NCI-H1092 (cell line): Measurements from ENCODE around the gene MYCBPAP.

Experiments
- DNase-seq: peaks from one replicate; lab custom pipeline; 2025; lab: John Stamatoyannopoulos, UW

MYCBPAP gene

DNA sequence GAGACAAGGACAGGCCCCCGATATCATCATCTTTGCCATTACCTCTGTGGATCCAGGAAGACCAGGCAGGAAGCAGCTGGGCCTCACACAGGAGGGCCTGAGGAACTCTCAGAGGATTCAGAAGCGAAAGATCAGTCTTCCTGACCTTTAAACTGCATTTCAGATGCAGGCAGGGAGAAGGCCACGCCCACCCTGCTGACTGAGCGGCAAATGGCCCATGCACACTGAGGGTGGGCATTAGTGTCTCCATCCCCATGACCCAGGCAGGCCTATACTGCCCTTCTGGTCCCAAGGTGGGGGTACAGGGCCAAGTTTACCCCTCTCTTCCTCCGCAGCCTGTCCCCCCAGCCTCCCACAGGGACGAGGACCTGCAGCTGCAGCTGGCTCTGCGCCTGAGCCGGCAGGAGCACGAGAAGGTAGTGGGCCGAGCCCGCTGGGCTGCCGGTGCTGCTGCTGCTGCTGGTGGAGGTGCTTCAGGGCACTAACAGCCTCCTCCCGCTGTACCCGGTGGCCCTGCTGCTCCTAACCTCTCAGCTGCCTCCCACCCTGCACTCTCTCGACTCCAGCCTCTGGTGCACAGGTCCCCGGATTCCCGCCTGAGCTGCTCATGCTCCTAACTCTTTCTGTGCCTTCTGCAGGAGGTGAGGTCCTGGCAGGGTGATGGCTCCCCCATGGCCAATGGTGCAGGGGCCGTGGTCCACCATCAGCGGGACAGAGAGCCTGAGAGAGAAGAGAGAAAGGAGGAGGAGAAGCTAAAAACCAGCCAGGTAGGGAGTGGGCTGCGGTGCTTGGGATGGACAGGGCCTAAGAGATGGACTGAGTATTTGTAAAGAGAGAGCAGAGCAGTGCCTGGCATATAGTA lies 30.5 kb downstream of the MYCBPAP start:
- DNase-seq = no peak

DNA sequence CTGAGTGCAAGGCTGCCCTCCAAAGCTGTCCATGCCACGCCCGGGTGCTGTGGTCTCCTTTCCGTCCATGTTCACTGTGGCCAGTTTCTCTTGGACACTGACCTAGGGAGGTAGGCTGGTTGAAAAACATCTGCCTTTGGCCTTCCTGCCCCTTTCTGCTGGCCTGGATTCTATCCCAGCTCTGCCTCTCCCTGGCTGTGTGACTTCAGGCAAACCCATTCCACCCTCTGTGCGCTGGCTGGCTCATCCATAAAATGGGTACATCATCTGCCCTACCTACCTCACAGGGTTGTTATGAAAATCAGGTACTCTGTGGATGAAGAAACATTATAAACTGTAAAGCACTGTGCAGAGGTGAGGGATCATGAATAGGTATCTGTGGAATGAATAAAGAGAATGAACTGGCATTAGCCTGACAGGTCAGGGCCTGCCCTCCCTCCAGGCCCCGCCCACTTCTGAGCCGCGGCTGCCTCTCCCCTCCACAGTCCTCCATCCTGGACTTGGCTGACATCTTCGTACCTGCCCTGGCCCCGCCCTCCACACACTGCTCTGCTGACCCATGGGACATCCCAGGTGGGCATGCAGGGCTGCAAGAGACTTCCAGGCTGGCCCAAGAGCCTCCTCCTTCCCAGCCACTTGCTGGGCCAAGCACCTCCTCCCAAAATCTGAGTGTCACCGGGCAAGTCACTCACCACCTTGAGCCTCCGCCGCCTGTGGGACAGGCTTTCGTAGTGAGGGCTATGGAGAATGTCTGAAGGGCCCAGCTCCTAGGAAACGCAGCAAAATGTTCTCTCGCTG lies 31.7 kb downstream of the MYCBPAP start:
- no peak for DNase-seq

DNA sequence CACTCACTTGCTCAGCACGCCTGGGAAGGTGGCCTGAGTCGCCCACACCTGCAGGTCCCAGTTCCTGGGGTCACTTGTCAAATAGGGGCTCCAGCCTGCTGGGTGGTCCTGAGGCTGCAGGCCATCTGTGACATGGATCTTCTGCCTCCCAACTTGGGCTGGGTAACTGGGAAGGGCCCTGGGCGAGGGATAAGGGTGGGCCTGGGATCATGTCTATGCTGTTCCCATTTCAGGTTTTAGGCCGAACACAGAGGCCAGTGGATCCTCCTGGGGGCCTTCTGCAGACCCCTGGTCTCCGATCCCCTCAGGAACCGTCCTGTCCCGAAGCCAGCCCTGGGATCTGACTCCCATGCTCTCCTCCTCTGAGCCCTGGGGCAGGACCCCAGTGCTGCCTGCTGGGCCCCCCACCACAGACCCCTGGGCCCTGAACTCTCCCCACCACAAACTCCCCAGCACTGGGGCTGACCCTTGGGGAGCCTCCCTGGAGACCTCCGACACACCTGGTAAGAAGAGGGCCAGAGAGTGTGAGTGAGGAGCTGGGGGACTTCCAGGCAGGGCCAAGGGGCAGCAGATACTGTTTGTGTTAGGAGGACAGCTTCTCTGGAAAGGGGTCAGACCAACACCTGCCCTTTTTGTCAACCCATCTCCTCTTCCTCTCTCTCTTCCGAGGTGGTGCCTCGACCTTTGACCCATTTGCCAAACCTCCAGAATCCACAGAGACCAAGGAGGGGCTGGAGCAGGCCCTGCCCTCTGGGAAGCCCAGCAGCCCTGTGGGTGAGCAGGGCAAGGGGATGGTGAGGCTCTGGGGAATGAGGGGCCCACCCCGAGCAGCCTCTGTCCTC lies 32.5 kb downstream of the MYCBPAP start:
- DNase-seq = no peak

DNA sequence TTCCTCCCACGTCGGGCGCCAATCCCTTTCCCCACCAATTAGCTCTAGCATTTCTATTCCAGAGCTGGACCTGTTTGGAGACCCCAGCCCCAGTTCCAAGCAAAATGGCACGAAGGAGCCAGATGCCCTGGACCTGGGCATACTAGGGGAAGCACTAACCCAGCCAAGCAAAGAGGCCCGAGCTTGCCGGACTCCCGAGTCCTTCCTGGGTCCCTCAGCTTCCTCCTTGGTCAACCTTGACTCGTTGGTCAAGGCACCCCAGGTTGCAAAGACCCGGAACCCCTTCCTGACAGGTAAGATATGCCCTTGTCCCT lies 33.1 kb downstream of the MYCBPAP start:
- DNase-seq = no peak

DNA sequence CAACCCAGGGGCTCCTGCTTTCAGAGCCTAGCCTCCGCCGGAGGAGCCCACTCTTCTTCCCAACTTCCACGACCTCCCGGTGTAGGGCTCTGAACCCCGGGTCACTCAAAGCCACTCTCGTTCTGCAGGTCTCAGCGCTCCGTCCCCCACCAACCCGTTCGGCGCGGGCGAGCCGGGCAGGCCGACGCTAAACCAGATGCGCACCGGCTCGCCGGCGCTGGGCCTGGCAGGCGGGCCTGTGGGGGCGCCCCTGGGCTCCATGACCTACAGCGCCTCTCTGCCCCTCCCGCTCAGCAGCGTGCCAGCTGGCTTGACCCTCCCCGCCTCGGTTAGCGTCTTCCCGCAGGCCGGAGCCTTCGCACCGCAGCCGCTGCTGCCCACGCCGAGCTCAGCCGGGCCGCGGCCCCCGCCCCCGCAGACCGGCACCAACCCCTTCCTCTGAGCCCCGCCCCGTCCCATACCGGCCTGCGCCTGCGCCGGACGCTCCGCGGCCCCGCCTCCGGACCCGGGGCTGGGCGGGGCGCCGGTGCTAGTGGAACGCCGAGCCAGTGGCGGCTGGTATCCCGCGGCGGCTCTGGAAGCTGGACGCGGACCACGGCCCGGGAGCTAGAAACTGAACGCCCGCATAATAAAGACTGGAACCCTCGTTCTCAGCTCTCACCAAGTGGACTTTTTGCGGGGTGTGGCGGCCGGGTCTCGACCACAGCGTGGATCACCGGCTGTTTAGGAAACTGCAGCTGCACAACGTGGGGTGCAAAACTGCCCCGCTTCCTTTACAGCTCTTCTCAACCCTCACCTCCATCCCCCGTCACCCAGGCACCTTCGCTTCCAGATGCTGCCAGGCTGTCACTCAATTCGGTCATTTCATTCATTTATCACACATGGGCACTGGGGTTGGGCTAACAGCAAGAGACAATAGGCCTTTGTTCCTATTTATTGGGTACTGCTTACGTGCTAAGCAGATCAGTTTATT lies 33.8 kb downstream of the MYCBPAP start:
- peak; percentile 45 for DNase-seq

DNA sequence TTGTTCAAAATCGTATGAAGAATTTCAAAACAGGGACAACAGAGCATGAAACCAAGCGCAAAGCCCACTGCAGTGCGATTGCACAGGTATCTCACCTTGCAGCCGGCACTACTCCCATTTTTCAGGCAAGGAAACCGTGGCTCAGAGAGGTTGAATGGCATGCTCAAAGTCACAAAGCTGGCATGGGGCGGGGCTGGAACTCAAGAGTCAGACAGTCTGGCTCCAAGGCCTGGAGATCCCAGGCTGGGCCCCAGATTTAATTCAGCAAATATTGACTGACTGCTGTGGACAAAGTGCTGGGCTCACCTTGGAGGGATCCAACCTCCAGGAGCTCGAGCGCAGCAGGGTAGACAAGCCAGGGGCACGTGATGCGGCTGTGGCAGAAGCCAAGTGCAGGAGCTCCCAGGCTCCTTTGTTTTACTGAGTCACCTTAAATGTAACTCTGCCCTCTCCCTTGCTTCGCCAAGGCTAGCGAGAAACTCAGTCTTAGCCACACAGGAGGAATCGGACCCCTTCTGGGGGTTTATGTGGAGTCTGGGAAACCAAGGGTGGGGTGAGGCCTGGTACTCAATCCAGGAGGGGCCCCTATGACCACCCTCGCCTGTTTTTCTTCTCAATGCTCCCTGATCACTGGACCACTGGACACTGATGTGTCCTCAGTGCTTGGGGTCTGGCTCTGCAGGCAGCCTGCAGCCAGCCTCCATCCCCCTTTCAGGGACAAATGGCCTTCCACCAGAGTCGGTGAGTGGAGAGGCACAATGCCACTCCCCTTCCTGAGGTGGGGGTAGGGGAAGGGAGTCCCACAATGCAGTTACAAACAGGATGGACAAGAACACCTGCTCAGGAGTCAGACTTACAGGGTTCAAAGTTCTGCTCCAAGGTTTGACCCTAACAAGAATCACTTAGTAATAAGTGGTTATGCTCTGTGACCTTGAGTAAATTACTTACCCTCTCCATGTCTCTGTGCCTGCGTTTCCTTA lies 34.8 kb downstream of the MYCBPAP start:
- no peak for DNase-seq

DNA sequence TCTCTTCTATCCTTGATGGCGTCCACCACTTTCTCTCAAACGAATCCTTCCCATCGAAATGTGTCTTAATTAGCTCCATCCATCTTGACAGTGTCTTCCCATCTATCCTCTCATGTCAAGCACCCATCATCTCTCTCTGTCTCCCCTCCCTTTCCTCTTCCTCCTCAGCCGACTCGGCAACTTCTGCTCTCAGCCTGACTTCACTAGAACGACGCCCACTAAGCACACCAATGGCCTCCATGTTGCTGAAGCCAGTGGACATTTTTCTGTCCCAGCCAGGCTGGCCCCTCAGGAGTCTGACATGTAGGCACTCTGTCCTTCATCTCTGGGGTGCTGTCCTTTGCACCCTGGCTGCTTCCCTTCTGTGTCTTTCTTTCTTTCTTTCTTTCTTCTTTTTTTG lies 36.3 kb downstream of the MYCBPAP start:
- no peak for DNase-seq

DNA sequence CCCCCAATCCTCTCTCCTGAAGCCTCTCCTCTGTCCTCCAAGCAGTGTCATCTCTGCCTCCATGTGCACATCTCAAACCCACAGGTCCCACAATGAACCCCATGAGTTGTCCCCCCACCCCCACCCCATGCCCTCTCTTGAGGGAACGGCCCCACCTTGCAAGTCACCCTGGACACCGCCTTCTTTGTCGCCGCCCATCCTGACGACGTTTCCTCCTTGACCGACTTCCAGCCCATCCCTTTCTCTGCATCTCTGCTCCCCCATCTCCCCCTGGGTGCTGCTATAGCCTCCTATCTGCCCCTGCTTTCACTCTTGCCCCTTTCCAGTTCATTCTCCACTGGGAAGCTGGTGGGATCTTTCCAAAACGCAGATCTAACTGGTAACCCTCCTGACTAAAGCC lies 37.1 kb downstream of the MYCBPAP start:
- no peak for DNase-seq

DNA sequence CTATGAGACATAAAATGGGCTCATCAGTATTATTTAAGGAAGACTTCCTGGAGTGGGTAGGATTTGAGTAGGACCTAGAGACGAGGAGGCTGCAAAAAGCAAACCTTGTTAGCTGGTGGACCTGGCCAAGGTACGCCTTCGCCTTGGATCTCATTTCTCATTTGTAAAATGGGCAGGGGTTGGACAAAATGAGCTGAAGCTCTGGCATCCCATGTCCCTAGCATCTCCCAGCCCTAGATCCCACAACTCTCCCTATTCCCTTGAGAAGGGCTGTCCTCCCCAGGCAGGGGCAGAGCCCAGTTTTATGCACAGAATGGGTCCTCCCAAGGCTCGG lies 38.4 kb downstream of the MYCBPAP start:
- DNase-seq = no peak

DNA sequence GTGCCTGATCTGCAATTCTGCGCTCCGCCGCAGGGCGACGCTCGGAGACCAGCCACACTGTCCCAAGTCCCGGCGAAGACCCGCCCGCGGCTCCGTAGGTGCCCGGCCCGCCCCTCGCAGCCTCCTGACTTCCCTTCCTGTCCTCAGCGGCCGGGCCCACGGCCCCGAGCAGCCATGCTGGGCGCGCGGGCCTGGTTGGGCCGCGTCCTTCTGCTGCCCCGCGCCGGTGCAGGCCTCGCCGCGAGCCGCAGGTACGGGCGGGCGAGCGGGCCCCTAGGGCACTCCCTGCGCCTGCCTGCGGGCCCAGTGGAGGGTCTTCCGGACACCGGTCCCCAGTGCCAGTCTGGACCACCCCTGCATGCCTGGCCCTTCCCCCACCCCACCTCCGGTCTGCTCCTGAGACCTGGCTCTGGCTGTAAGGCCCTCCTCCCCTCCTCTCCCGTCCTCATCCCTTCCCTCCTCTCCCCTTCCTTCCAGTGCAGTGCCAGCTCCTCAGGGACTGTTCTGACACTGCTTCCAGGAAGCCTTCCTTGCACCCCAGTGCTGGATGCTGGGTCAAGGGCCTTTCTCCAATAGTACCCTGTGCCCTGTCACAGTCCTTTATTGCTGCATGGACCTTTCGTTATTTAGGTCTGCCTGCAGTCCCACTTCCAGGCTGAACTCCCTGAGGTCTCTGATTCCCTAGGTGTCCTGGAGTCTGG lies 38.9 kb downstream of the MYCBPAP start, which contains the start of gene SPATA20:
Gene SPATA20 (plus strand): TSS at position 140 of the 701 bp plus-strand sequence. CDS start 35 bp downstream, at position 175.
- peak; percentile 70 for DNase-seq

DNA sequence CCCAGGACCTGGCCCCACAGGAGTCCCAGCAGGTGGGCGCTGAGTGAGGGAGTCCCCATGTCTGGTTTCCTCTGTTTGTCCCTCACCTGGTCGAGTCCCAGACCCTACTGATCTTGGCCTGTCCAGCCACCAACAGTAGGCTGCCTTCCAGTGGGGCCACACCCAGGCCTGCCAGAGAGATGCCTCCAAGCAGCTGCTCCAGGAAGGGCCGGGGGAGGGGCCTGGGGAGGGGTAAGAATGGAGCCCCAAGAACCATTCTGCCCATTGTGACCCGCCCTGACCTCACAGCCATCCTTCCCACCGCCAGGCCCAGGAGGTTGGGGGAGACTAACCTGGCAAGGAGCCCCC lies 39.5 kb downstream of the MYCBPAP start:
- DNase-seq = no peak

DNA sequence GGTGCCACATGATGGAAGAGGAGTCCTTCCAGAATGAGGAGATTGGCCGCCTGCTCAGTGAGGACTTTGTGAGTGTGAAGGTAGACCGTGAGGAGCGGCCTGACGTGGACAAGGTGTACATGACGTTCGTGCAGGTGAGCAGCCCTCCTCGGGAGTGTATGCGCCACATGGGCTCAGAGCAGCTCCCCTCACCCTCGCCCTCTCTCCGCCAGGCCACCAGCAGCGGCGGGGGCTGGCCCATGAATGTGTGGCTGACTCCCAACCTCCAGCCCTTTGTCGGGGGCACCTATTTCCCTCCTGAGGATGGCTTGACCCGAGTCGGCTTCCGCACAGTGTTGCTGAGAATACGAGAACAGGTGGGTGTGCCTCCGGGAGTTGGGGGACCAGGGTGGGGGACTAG lies 40.6 kb downstream of the MYCBPAP start:
- DNase-seq = no peak

DNA sequence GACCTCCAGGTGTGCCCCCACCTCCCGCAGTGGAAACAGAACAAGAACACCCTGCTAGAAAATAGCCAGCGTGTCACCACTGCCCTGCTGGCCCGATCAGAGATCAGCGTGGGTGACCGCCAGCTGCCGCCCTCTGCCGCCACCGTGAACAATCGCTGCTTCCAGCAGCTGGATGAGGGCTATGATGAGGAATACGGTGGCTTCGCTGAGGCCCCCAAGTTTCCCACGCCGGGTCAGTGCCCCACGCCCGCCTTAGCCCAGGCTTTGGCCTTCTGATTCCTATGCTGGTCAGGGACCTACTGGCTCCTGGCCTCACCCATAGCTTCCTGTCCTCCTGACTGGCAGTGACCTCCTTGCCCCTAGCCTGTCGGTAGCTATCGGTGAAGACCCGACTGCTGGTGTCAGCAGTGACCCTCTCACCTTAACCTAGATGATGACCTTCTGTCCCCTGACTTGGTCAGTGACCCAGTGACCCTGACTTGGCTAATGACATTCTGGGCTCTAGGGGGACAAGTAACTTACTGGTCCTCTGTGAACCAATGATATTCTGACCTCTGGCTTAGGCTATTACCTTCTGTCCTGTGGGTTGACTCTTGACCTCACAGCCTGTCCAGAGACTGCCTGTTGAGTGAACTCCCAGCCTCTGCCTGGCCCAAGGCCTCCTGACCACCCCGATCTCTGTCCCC lies 41.2 kb downstream of the MYCBPAP start:
- no peak for DNase-seq

DNA sequence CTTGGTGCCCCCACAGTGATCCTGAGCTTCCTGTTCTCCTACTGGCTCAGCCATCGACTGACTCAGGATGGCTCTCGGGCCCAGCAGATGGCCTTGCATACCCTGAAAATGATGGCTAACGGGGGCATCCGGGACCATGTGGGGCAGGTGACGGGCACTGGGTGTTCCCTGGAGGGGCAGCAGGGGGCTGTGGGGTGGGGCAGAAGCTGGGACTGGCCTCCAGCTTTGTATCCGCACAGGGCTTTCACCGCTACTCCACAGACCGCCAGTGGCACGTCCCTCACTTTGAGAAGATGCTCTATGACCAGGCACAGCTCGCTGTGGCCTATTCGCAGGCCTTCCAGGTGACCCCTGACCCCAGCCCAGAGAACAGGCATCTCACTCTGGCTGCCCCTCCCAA lies 41.7 kb downstream of the MYCBPAP start:
- no peak for DNase-seq

DNA sequence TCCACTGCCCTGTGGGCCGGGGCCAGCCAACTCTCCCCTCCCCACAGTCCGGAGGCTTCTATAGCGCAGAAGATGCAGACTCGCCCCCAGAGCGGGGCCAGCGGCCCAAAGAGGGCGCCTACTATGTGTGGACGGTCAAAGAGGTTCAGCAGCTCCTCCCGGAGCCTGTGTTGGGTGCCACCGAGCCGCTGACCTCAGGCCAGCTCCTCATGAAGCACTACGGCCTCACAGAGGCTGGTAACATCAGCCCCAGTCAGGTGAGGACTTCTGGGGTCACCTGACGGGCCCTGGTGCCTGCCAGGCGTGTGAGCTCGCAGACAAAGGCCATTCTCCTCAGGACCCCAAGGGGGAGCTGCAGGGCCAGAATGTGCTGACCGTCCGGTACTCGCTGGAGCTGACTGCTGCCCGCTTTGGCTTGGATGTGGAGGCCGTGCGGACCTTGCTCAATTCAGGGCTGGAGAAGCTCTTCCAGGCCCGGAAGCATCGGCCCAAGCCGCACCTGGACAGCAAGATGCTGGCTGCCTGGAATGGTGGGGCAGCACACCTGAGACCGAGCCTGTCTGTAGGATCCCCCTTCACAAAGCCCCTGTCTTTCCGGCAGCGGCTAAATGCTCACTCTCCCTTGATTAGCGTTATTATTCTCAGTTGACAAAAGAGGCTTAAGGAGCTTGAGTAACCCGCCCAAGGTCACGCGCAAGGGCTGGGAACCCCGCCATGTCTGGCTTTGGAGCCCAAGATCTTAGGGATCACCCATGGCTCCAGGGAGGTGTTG lies 42.6 kb downstream of the MYCBPAP start:
- peak; percentile 62 for DNase-seq

DNA sequence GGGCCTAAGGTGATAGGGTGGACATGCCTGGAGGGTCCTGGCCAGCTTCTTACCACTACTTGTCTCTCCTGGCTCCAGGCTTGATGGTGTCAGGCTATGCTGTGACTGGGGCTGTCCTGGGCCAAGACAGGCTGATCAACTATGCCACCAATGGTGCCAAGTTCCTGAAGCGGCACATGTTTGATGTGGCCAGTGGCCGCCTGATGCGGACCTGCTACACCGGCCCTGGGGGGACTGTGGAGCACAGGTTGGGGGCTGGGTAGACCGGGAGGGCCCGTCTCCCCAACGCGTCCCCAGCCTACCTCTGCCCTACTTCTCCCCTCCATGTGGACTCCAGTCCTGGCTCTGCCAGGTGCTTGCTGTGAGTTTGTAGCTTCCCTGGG lies 43.2 kb downstream of the MYCBPAP start:
- no peak for DNase-seq

DNA sequence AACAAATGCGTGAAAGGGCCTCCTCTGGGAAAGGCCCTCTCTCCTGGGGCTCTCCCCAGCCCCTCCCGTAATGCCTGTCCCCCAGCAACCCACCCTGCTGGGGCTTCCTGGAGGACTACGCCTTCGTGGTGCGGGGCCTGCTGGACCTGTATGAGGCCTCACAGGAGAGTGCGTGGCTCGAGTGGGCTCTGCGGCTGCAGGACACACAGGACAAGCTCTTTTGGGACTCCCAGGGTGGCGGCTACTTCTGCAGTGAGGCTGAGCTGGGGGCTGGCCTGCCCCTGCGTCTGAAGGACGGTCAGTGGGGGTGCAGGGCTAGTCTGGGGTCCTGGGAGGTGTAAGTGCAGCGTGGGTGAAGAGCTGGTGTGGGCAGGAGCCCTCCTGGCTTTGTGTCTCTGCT lies 43.6 kb downstream of the MYCBPAP start:
- no peak for DNase-seq

DNA sequence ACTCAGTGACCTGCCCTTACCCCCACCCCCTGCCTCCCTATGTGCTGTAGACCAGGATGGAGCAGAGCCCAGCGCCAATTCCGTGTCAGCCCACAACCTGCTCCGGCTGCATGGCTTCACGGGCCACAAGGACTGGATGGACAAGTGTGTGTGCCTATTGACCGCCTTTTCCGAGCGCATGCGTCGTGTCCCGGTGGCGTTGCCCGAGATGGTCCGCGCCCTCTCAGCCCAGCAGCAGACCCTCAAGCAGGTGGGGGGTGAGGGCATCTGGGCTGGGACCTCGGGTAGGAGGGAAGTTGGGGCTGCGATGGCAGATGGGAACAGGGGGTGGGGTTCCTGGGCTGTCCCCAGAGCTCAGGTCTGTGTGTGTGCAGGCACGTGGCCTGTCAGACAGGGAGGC lies 46.0 kb downstream of the MYCBPAP start:
- no peak for DNase-seq
